ENCODE results near the gene FRMD1. TPM values are rescaled to one million over a fixed set of nuclear protein-coding genes. Genes with fewer than 3 reads are reported as not detected.

FRMD1 gene
- total and polyA plus RNA-seq, 2 of the 8 experiments (the other 6 are each of a cell fraction or from before 2014, with no cell fraction given): 0.36 TPM; not detected in 1

- Histone ChIP-seq H3K4me1 (replicated peaks in 1 of 4; ENCODE audit: control insufficient read depth in 3 of 4, insufficient read depth in 4 of 4, low read length in 3 of 4) (peaks cover 0 to under 1% (median 0%) of the 10 kb centered on the region in 4 experiments; a peak in 2 of 7 replicates), H3K27me3 (replicated peaks in 1 of 4; ENCODE audit: control insufficient read depth in 3 of 4, extremely low read depth in 1 of 4, insufficient read depth in 3 of 4, low read length in 3 of 4) (no peaks in the 10 kb centered on the region), H3K79me2 (ENCODE audit: control insufficient read depth in 1 of 2, insufficient read depth in 2 of 2, low read length in 2 of 2) (no peaks in the 10 kb centered on the region), H3K27ac (ENCODE audit: low read depth, low read length) (no peak overlapping the region), H3K9ac (replicated peaks in 1 of 4; ENCODE audit: extremely low read depth in 1 of 4, low read depth in 3 of 4, low read length in 3 of 4) (no peak overlapping the region), H3K4me3 (ENCODE audit: extremely low read depth in 1 of 4, insufficient read depth in 2 of 4, low read depth in 3 of 4, low read length in 4 of 4) (no peak overlapping the region), H3K36me3 (ENCODE audit: control insufficient read depth in 2 of 4, insufficient read depth in 4 of 4, low read length in 3 of 4) (no peaks in the 10 kb centered on the region), H3K4me2 (ENCODE audit: insufficient read depth in 1 of 2, low read depth in 2 of 2, low read length in 2 of 2) (no peak overlapping the region), H3K79me1 (ENCODE audit: low read depth, low read length) (no peaks in the 10 kb centered on the region), H2BK20ac (ENCODE audit: low read length) (no peak overlapping the region), H3K18ac (ENCODE audit: extremely low read depth, low read length) (no peak overlapping the region), H4K91ac (replicated peaks; ENCODE audit: insufficient read length, low read length) (no peak overlapping the region), H2BK12ac (ENCODE audit: low read depth, low read length) (no peak overlapping the region), H2BK5ac (ENCODE audit: low read depth, low read length) (no peak overlapping the region), H3K14ac (ENCODE audit: insufficient read length) (no peak overlapping the region), H2BK120ac (replicated peaks; ENCODE audit: low read depth, low read length) (no peak overlapping the region), H3K4ac (replicated peaks; ENCODE audit: insufficient read length, low read depth, low read length) (no peak overlapping the region), H3K9me3 (ENCODE audit: insufficient read depth in 2 of 2, low read depth in 1 of 2, low read length in 1 of 2) (peaks cover 0 to 3% of the 10 kb centered on the region in 2 experiments; a peak in 1 of 4 replicates), H3K56ac (replicated peaks; ENCODE audit: insufficient read length, low read depth, low read length) (no peak overlapping the region), H3K23ac (ENCODE audit: insufficient read length) (no peak overlapping the region), H4K20me1 (replicated peaks in 1 of 2; ENCODE audit: control insufficient read depth in 1 of 2, insufficient read depth in 2 of 2, low read length in 2 of 2) (peaks cover 0 to 3% of the 10 kb centered on the region in 2 experiments), H3K23me2 (ENCODE audit: low read depth, low read length) (peaks cover 11% of the 10 kb centered on the region; the same call in 1 of the 2 replicates), H2AFZ (ENCODE audit: low read length) (no peak overlapping the region), H4K5ac (ENCODE audit: insufficient read length, low read depth, low read length) (no peak overlapping the region), H2BK15ac (ENCODE audit: low read length) (no peak overlapping the region), H4K8ac (ENCODE audit: extremely low read depth, insufficient read depth, low read length) (no peak overlapping the region), H2AK5ac (ENCODE audit: low read depth, low read length) (no peak overlapping the region)
- ChIA-PET CTCF (ENCODE audit: partially characterized antibody) (interaction anchor here (0.6 to 3.6 kb wide), 6 partner anchors 10 to 56 kb away, joined by 4 to 71 read pairs (median 18); no protein-coding TSS in a partner anchor), POLR2A (ENCODE audit: partially characterized antibody) (no interaction called here)
- WGBS, 2 experiments (ENCODE audit: extremely low coverage in 1 of 2, insufficient coverage in 1 of 2, insufficient read length in 1 of 2, insufficient replicate concordance in 2 of 2, low coverage in 1 of 2, low lambda C conversion rate in 2 of 2, missing lambda C conversion rate in 1 of 2): 87% methylated on average over 5 of the region's 5 CpGs; no CpG with 5 or more reads in 1 of the 2 experiments
- DNase-seq (ENCODE audit: low read depth in 1 of 2, low spot score in 2 of 2): no peak
- no peak for FAIRE-seq
- TF ChIP-seq CBX8 (IDR thresholded peaks at IDR 0.05; ENCODE audit: borderline replicate concordance, low read depth, low read length): no peak
- TF ChIP-seq SP4 (IDR thresholded peaks at IDR 0.05; ENCODE audit: low read length): no peak
- TF ChIP-seq FOSL1 (IDR thresholded peaks at IDR 0.05; ENCODE audit: insufficient read depth, low read depth, low read length): no peak
- TF ChIP-seq GTF2F1 (IDR thresholded peaks at IDR 0.05; ENCODE audit: borderline replicate concordance, low read depth, low read length): no peak
- TF ChIP-seq SIN3A (conservative IDR thresholded peaks at IDR 0.05 in 1 of 2, IDR thresholded peaks at IDR 0.05 in 1 of 2; ENCODE audit: low read depth in 1 of 2, low read length in 2 of 2): no peak
These were observed 36.9 kb upstream of the FRMD1 start for GRCh38 chr6:168115748-168116437.
